ENCODE measurements around the gene RELT. TPM values are rescaled to one million over a fixed set of nuclear protein-coding genes. Genes with fewer than 3 reads are reported as not detected.

The RELT gene
- total and polyA plus RNA-seq, 2 experiments from 2014 or later, result 2.0 to 6.3 TPM

DNA sequence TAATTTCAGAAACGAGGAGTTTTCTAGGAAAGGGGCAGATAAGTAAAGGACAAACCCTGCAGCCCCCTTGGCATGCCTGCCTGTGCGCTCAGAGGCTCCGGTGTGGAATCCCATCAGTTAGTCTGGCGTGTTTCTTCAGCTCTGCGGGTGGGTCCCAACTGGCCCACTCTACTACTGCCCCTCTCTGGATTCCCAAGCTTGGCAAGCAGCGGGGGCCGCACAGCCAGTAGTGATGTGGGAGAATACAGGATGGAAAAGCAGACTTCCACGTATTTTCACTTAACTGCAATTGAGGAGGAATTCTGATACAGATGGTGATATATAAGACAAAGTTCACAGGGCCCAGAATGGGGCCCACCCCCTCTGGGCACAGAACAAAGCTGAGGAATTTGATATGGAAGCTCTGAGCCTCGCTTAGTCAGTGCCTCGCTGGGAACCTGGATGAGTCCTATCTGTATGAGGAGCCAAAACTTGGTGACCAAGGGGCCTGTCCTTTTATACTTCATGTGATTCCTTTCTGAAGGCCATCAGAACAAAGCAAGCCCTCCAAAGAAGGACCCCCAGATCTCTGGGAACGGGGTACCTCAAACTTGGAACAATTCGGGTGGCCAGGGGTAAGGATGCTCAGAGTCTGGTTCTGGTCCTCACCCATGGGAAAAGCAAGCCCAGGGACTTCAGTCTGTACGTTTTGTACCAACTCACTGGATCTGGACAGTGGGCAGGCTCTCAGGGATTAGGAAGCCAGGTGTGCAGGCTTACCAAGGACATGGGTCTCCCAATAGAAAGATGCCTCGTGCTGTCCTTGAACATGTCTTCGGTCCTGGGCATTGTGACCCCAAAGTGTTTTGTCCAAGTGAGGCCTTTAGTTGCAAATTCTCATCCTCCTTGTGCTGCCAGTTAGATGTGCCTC is 26.0 kb downstream of the RELT start:
- no peak overlapping the region for H3K4me3 Mint-ChIP-seq
- no peaks in the 10 kb centered on the region; the same call in 2 of the 3 replicates for H3K9me3 Mint-ChIP-seq
- no peaks in the 10 kb centered on the region; the same call in 1 of the 2 replicates for H4K20me1 ChIP-seq (replicated peaks; ENCODE audit: insufficient read depth)
- no peaks in the 10 kb centered on the region for H3K36me3 Mint-ChIP-seq (ENCODE audit: low read depth)
- TF ChIP-seq NANOG (IDR thresholded peaks at IDR 0.05; ENCODE audit: borderline replicate concordance) (no peak), STAT1 (IDR thresholded peaks at IDR 0.05; ENCODE audit: unreplicated experiment) (no peak), CREB1 (CRISPR knock-in tag; IDR thresholded peaks at IDR 0.05; ENCODE audit: low read depth) (no peak), ZNF331 (CRISPR knock-in tag; IDR thresholded peaks at IDR 0.05; ENCODE audit: low read depth) (no peak), EZH2 (IDR thresholded peaks at IDR 0.05; ENCODE audit: low read depth, unreplicated experiment) (no peak), EZH2phosphoT487 (IDR thresholded peaks at IDR 0.05; ENCODE audit: unreplicated experiment) (no peak), JUNB (IDR thresholded peaks at IDR 0.05; ENCODE audit: unreplicated experiment) (no peak), ZNF114 (CRISPR knock-in tag; IDR thresholded peaks at IDR 0.05) (no peak), POLR2AphosphoS5 (IDR thresholded peaks at IDR 0.05; ENCODE audit: low read depth) (no peak)
- TF ChIP-seq, protein P1, sequence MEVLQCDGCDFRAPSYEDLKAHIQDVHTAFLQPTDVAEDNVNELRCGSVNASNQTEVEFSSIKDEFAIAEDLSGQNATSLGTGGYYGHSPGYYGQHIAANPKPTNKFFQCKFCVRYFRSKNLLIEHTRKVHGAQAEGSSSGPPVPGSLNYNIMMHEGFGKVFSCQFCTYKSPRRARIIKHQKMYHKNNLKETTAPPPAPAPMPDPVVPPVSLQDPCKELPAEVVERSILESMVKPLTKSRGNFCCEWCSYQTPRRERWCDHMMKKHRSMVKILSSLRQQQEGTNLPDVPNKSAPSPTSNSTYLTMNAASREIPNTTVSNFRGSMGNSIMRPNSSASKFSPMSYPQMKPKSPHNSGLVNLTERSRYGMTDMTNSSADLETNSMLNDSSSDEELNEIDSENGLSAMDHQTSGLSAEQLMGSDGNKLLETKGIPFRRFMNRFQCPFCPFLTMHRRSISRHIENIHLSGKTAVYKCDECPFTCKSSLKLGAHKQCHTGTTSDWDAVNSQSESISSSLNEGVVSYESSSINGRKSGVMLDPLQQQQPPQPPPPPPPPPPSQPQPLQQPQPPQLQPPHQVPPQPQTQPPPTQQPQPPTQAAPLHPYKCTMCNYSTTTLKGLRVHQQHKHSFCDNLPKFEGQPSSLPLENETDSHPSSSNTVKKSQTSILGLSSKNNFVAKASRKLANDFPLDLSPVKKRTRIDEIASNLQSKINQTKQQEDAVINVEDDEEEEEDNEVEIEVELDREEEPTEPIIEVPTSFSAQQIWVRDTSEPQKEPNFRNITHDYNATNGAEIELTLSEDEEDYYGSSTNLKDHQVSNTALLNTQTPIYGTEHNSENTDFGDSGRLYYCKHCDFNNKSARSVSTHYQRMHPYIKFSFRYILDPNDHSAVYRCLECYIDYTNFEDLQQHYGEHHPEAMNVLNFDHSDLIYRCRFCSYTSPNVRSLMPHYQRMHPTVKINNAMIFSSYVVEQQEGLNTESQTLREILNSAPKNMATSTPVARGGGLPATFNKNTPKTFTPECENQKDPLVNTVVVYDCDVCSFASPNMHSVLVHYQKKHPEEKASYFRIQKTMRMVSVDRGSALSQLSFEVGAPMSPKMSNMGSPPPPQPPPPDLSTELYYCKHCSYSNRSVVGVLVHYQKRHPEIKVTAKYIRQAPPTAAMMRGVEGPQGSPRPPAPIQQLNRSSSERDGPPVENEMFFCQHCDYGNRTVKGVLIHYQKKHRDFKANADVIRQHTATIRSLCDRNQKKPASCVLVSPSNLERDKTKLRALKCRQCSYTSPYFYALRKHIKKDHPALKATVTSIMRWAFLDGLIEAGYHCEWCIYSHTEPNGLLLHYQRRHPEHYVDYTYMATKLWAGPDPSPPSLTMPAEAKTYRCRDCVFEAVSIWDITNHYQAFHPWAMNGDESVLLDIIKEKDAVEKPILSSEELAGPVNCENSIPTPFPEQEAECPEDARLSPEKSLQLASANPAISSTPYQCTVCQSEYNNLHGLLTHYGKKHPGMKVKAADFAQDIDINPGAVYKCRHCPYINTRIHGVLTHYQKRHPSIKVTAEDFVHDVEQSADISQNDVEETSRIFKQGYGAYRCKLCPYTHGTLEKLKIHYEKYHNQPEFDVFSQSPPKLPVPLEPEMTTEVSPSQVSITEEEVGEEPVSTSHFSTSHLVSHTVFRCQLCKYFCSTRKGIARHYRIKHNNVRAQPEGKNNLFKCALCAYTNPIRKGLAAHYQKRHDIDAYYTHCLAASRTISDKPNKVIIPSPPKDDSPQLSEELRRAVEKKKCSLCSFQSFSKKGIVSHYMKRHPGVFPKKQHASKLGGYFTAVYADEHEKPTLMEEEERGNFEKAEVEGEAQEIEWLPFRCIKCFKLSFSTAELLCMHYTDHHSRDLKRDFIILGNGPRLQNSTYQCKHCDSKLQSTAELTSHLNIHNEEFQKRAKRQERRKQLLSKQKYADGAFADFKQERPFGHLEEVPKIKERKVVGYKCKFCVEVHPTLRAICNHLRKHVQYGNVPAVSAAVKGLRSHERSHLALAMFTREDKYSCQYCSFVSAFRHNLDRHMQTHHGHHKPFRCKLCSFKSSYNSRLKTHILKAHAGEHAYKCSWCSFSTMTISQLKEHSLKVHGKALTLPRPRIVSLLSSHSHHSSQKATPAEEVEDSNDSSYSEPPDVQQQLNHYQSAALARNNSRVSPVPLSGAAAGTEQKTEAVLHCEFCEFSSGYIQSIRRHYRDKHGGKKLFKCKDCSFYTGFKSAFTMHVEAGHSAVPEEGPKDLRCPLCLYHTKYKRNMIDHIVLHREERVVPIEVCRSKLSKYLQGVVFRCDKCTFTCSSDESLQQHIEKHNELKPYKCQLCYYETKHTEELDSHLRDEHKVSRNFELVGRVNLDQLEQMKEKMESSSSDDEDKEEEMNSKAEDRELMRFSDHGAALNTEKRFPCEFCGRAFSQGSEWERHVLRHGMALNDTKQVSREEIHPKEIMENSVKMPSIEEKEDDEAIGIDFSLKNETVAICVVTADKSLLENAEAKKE (CRISPR knock-in tag; IDR thresholded peaks at IDR 0.05), result no peak
- TF ChIP-seq, protein P2, sequence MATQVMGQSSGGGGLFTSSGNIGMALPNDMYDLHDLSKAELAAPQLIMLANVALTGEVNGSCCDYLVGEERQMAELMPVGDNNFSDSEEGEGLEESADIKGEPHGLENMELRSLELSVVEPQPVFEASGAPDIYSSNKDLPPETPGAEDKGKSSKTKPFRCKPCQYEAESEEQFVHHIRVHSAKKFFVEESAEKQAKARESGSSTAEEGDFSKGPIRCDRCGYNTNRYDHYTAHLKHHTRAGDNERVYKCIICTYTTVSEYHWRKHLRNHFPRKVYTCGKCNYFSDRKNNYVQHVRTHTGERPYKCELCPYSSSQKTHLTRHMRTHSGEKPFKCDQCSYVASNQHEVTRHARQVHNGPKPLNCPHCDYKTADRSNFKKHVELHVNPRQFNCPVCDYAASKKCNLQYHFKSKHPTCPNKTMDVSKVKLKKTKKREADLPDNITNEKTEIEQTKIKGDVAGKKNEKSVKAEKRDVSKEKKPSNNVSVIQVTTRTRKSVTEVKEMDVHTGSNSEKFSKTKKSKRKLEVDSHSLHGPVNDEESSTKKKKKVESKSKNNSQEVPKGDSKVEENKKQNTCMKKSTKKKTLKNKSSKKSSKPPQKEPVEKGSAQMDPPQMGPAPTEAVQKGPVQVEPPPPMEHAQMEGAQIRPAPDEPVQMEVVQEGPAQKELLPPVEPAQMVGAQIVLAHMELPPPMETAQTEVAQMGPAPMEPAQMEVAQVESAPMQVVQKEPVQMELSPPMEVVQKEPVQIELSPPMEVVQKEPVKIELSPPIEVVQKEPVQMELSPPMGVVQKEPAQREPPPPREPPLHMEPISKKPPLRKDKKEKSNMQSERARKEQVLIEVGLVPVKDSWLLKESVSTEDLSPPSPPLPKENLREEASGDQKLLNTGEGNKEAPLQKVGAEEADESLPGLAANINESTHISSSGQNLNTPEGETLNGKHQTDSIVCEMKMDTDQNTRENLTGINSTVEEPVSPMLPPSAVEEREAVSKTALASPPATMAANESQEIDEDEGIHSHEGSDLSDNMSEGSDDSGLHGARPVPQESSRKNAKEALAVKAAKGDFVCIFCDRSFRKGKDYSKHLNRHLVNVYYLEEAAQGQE (IDR thresholded peaks at IDR 0.05; ENCODE audit: unreplicated experiment), result no peak
- TF ChIP-seq, protein P3, sequence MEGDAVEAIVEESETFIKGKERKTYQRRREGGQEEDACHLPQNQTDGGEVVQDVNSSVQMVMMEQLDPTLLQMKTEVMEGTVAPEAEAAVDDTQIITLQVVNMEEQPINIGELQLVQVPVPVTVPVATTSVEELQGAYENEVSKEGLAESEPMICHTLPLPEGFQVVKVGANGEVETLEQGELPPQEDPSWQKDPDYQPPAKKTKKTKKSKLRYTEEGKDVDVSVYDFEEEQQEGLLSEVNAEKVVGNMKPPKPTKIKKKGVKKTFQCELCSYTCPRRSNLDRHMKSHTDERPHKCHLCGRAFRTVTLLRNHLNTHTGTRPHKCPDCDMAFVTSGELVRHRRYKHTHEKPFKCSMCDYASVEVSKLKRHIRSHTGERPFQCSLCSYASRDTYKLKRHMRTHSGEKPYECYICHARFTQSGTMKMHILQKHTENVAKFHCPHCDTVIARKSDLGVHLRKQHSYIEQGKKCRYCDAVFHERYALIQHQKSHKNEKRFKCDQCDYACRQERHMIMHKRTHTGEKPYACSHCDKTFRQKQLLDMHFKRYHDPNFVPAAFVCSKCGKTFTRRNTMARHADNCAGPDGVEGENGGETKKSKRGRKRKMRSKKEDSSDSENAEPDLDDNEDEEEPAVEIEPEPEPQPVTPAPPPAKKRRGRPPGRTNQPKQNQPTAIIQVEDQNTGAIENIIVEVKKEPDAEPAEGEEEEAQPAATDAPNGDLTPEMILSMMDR (conservative IDR thresholded peaks at IDR 0.05; ENCODE audit: low read depth in 2 of 2), result no peak
- TF ChIP-seq, protein P4, sequence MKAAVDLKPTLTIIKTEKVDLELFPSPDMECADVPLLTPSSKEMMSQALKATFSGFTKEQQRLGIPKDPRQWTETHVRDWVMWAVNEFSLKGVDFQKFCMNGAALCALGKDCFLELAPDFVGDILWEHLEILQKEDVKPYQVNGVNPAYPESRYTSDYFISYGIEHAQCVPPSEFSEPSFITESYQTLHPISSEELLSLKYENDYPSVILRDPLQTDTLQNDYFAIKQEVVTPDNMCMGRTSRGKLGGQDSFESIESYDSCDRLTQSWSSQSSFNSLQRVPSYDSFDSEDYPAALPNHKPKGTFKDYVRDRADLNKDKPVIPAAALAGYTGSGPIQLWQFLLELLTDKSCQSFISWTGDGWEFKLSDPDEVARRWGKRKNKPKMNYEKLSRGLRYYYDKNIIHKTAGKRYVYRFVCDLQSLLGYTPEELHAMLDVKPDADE (IDR thresholded peaks at IDR 0.05), result no peak
- no peaks in the 10 kb centered on the region for H3K9me2 ChIP-seq (ENCODE audit: insufficient read depth)
- no peaks in the 10 kb centered on the region for H3K36me3 ChIP-seq (ENCODE audit: insufficient read depth)
- peaks cover 2% of the 10 kb centered on the region for H3K27me3 Mint-ChIP-seq (ENCODE audit: insufficient read depth, low read depth, poor library complexity)
- 0 out of 2 replicates have a peak, but pooled peaks cover 2% of the 10 kb centered on the region for H3F3A ChIP-seq (replicated peaks; ENCODE audit: low read depth)
- peaks cover 5% of the 10 kb centered on the region; the same call in 2 of the 3 replicates for H3K4me1 Mint-ChIP-seq
- no peak overlapping the region for H2AFZ ChIP-seq
- no peak overlapping the region for H3K4me3 ChIP-seq
- DNase-seq (ENCODE audit: low spot score) (no peak), ATAC-seq (peak; percentile 22)
- H3K27ac Mint-ChIP-seq, result no peak overlapping the region
- no peak overlapping the region for H3K4me2 ChIP-seq
- no peaks in the 10 kb centered on the region for H3K4me1 ChIP-seq (ENCODE audit: insufficient read depth)
- no peaks in the 10 kb centered on the region for H3K79me2 ChIP-seq (replicated peaks; ENCODE audit: insufficient read depth)
- H3K27ac ChIP-seq (ENCODE audit: low read depth), result no peak overlapping the region
- H3K27me3 ChIP-seq (ENCODE audit: insufficient read depth), result no peaks in the 10 kb centered on the region

All from GM23338 (cell line).